Measurements from ENCODE around the gene SERPINA4.

Gene SERPINA4

GRCh38 chr14:94615823-94616570, 54.8 kb downstream of the SERPINA4 start:
- DNase-seq (ENCODE audit: low spot score), result no peak

GRCh38 chr14:94617366-94617941, 56.2 kb downstream of the SERPINA4 start:
- no peak for DNase-seq (ENCODE audit: low spot score)

GRCh38 chr14:94617988-94618822, 57.0 kb downstream of the SERPINA4 start:
- no peak for DNase-seq (ENCODE audit: low spot score)

- no peak for DNase-seq (ENCODE audit: low spot score)
These were observed 58.1 kb downstream of the SERPINA4 start for GRCh38 chr14:94619297-94619696.

All from SK-N-DZ (cell line).